Sigmoid colon (tissue), 7 donors: ENCODE results near the gene XPR1. TPM values are rescaled to one million over a fixed set of nuclear protein-coding genes. Genes with fewer than 3 reads are reported as not detected.

ENCODE experiments used
- DNase-seq: peaks from one replicate; pipeline ENCODE4 v3.0.0-alpha.2; 2019
- H3K27ac ChIP-seq, 4 donors: fragments of 200-600 bp; sonication (generic); one replicate each; pipeline ENCODE4 v1.5.1; 2016 to 2019; ENCODE audit warnings: mild to moderate bottlenecking in 1 of 4
- H3K27me3 ChIP-seq, 3 donors: fragments of 200-600 bp; sonication (generic); one replicate each; pipeline ENCODE4 v1.5.1; 2019; ENCODE audit warnings: mild to moderate bottlenecking in 1 of 3
- H3K36me3 ChIP-seq, 4 donors: fragments of 200-600 bp; sonication (generic); one replicate each; pipeline ENCODE4 v1.5.1; 2016 to 2019
- H3K4me1 ChIP-seq, 4 donors: fragments of 200-600 bp; sonication (generic); one replicate each; pipeline ENCODE4 v1.5.1; 2017 to 2019
- H3K4me3 ChIP-seq, 4 donors: fragments of 200-600 bp; sonication (generic); one replicate each; pipeline ENCODE4 v1.5.1; 2017 to 2019; ENCODE audit warnings: mild to moderate bottlenecking in 2 of 4, moderate library complexity in 1 of 4
- H3K9me3 ChIP-seq, 4 donors: fragments of 200-600 bp in 3 of 4; sonication (generic) in 3 of 4; one replicate each; pipeline versions ENCODE4 v1.5.1 to v1.6.1; 2013 to 2019
- EP300 ChIP-seq, 4 donors: sonication (generic); formaldehyde crosslinking; IDR thresholded peaks; one replicate each; pipeline ENCODE4 v1.6.1; 2017; ENCODE audit warnings: antibody characterized with exemption in 4 of 4
- POLR2A ChIP-seq, 2 donors: fragments of 450-650 bp; IDR thresholded peaks; one replicate each; pipeline ENCODE4 v1.6.1; 2016; ENCODE audit warnings: antibody characterized with exemption in 2 of 2, mild to moderate bottlenecking in 2 of 2, moderate library complexity in 2 of 2
- POLR2AphosphoS5 ChIP-seq, 4 donors: sonication (generic); formaldehyde crosslinking; IDR thresholded peaks; one replicate each; pipeline ENCODE4 v1.6.1; 2017; ENCODE audit warnings: antibody characterized with exemption in 4 of 4
- WGBS, 2 donors: extraction: QIAGEN DNeasy Blood & Tissue Kit; methylation state at CpG; one replicate each; pipeline ENCODE4 v1.1.7; 2013; 5-methylcytosine and 5-hydroxymethylcytosine counted together
- intact Hi-C: fragments of 100-400 bp; cut with DNase I; formaldehyde crosslinking; loops from one replicate; pipeline ENCODE4 v1.15.1; 2023
- polyA plus RNA-seq, 3 donors: library from polyadenylated mRNA; stranded (reverse); fragments of 200-250 nt; gene quantifications; one replicate each; pipeline ENCODE4 v1.2.3, GENCODE V29; 2013
- total RNA-seq, 4 donors: library from RNA; depleted of rRNA; stranded (reverse); fragments of >200 nt; gene quantifications; one replicate each; pipeline ENCODE4 v1.1.0, GENCODE V29; 2016
- TF ChIP-seq, protein P1 (sequence below), 4 experiments: fragments of 450-650 bp in 3 of 4; fragments of 200-600 bp in 1 of 4; IDR thresholded peaks; one replicate each; pipeline ENCODE4 v1.5.1; 2016 to 2019; ENCODE audit warnings: antibody characterized with exemption in 4 of 4, mild to moderate bottlenecking in 3 of 4, moderate library complexity in 2 of 4
- donor health status: healthy with polysubstance abuse.
- donor health status: Bipolar disorder and iron deficiency.
- donor health status: healthy.

Gene XPR1
- total and polyA plus RNA-seq, 7 donors: 1.8 to 18.8 (median 11.3) TPM

GRCh38 chr1:180888870-180889269, 257.0 kb downstream of the XPR1 start:
- Histone ChIP-seq H3K36me3 (peaks cover 0 to 6% (median 0%) of the 10 kb centered on the region in 4 donors), H3K27ac (no peak overlapping the region), H3K9me3 (no peaks in the 10 kb centered on the region), H3K4me1 (no peaks in the 10 kb centered on the region), H3K4me3 (no peak overlapping the region), H3K27me3 (no peaks in the 10 kb centered on the region)
- intact Hi-C loops: loop anchor here (10.0 kb wide), 1 partner anchor 136 kb away; the partner anchor contains the start of gene STX6
- TF ChIP-seq, protein P1, sequence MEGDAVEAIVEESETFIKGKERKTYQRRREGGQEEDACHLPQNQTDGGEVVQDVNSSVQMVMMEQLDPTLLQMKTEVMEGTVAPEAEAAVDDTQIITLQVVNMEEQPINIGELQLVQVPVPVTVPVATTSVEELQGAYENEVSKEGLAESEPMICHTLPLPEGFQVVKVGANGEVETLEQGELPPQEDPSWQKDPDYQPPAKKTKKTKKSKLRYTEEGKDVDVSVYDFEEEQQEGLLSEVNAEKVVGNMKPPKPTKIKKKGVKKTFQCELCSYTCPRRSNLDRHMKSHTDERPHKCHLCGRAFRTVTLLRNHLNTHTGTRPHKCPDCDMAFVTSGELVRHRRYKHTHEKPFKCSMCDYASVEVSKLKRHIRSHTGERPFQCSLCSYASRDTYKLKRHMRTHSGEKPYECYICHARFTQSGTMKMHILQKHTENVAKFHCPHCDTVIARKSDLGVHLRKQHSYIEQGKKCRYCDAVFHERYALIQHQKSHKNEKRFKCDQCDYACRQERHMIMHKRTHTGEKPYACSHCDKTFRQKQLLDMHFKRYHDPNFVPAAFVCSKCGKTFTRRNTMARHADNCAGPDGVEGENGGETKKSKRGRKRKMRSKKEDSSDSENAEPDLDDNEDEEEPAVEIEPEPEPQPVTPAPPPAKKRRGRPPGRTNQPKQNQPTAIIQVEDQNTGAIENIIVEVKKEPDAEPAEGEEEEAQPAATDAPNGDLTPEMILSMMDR (IDR thresholded peaks at IDR 0.05): no peak
- no peak for TF ChIP-seq POLR2A (IDR thresholded peaks at IDR 0.05)
- TF ChIP-seq POLR2AphosphoS5 (IDR thresholded peaks at IDR 0.05): no peak
- TF ChIP-seq EP300 (IDR thresholded peaks at IDR 0.05): no peak
- no peak for DNase-seq
- WGBS, 2 donors: 18 to 32% methylated on average over 1 of the region's 1 CpG

DNA sequence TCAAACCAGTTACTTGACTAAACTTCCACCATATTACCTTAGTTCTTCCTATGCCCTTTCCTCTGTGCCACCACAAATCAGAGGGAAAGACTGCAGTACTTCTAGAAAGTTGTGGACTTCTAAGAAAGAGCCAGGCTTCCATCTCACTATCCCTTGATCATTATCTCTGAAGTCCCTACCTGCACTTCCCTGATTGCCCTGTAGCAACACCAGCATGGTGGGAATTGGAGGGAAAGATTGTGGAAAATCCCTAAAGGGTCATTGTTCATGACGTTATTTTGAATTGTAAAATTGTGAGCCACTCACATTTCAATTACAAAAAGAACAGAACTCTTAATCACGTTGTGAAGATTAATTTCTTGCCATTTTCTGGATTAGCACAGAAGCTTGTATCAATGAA, 257.5 kb downstream of the XPR1 start:
- Histone ChIP-seq H3K9me3 (no peaks in the 10 kb centered on the region), H3K4me1 (no peaks in the 10 kb centered on the region), H3K27ac (no peak overlapping the region), H3K27me3 (no peaks in the 10 kb centered on the region), H3K36me3 (peaks cover 0 to 2% (median 0%) of the 10 kb centered on the region in 4 donors), H3K4me3 (no peak overlapping the region)
- WGBS, 2 donors: 85 to 87% methylated on average over 2 of the region's 2 CpGs
- TF ChIP-seq POLR2A (IDR thresholded peaks at IDR 0.05): no peak
- no peak for TF ChIP-seq POLR2AphosphoS5 (IDR thresholded peaks at IDR 0.05)
- no peak for TF ChIP-seq EP300 (IDR thresholded peaks at IDR 0.05)
- TF ChIP-seq, protein P1 (IDR thresholded peaks at IDR 0.05): no peak
- intact Hi-C loops: loop anchor here (10.0 kb wide), 1 partner anchor 135 kb away; the partner anchor contains the start of gene STX6
- DNase-seq: no peak

DNA sequence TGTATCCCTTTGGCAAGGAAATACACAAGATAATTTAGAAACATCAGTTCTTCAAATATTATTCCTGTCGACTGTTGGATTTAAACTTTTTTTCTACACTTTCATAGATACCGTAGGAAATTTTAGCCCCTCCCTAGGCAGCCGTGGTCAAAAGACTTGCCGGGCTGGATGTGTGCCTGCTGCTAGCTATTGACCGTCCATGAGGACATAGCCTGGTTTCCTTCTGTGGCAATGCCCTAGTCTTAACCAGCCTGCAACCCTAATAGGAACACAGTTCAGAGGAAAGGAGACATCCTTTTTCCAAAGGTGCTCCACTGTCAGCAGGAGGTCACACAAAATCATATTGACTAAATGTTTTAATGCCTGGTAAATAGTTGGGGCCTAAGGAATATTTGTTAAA, 260.4 kb downstream of the XPR1 start:
- TF ChIP-seq, protein P1 (IDR thresholded peaks at IDR 0.05): no peak
- no peak for TF ChIP-seq EP300 (IDR thresholded peaks at IDR 0.05)
- Histone ChIP-seq H3K36me3 (no peaks in the 10 kb centered on the region), H3K27me3 (no peaks in the 10 kb centered on the region), H3K4me1 (no peaks in the 10 kb centered on the region), H3K27ac (no peak overlapping the region), H3K9me3 (no peaks in the 10 kb centered on the region), H3K4me3 (no peak overlapping the region)
- DNase-seq: no peak
- WGBS, 2 donors: 91 to 96% methylated on average over 5 of the region's 5 CpGs
- intact Hi-C loops: no loop called here

DNA sequence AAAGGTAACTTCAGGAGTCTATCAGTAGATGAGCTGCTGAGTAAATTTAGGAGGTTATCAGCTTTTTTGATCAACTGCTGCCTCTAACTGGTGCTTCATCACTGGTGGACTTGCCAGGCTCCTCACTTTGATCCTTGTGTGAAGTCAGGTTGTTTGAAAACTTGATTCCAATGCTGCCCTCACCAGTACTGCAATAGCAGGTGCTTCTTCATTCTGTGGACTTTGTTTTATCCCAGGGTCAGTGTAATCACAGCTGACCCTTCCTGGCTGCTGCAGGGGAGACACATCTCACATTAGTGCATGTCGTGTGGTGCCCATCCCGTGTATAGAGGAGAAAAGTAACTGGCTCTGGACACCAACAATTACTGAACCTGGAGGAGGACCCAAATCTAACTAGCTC, 260.9 kb downstream of the XPR1 start:
- Histone ChIP-seq H3K4me1 (no peaks in the 10 kb centered on the region), H3K9me3 (no peaks in the 10 kb centered on the region), H3K27me3 (no peaks in the 10 kb centered on the region), H3K36me3 (no peaks in the 10 kb centered on the region), H3K4me3 (no peak overlapping the region), H3K27ac (no peak overlapping the region)
- intact Hi-C loops: no loop called here
- no peak for DNase-seq
- TF ChIP-seq POLR2AphosphoS5 (IDR thresholded peaks at IDR 0.05) (no peak), POLR2A (IDR thresholded peaks at IDR 0.05) (no peak), EP300 (IDR thresholded peaks at IDR 0.05) (no peak)
- TF ChIP-seq, protein P1 (IDR thresholded peaks at IDR 0.05): no peak
- WGBS, 2 donors: 58 to 76% methylated on average over 2 of the region's 2 CpGs

- DNase-seq: no peak
- H3K4me3 ChIP-seq: no peak overlapping the region
- WGBS, 2 donors: 71 to 89% methylated on average over 3 of the region's 3 CpGs
- no peaks in the 10 kb centered on the region for H3K4me1 ChIP-seq
- H3K36me3 ChIP-seq: no peaks in the 10 kb centered on the region
- no peaks in the 10 kb centered on the region for H3K9me3 ChIP-seq
- H3K27me3 ChIP-seq: no peaks in the 10 kb centered on the region
- TF ChIP-seq POLR2AphosphoS5 (IDR thresholded peaks at IDR 0.05) (no peak), POLR2A (IDR thresholded peaks at IDR 0.05) (no peak), EP300 (IDR thresholded peaks at IDR 0.05) (no peak)
- TF ChIP-seq, protein P1 (IDR thresholded peaks at IDR 0.05): no peak
- intact Hi-C loops: no loop called here
- no peak overlapping the region for H3K27ac ChIP-seq
Measured at GRCh38 chr1:180893614-180894013, 261.8 kb downstream of the XPR1 start.
